ENCODE data around the gene HOXB4. TPM values are rescaled to one million over a fixed set of nuclear protein-coding genes. Genes with fewer than 3 reads are reported as not detected.

The HOXB4 gene
- total and polyA plus RNA-seq, 2 of the 4 experiments (the other 2 are of a cell fraction), result 2.0 to 8.5 TPM

- H3K27ac ChIP-seq (ENCODE audit: insufficient read depth, low read length), result peak overlapping the region; percentile 99
- peak overlapping the region; percentile 97 for H3K56ac ChIP-seq (ENCODE audit: extremely low read depth, insufficient read depth, low read length)
- 0 out of 3 replicates have a peak overlapping the region, but pooled peaks have one; percentile 19 for H2BK15ac ChIP-seq (ENCODE audit: low read depth, low read length)
- H3K4me1 ChIP-seq (ENCODE audit: control insufficient read depth, insufficient read depth, low read length), result peaks cover 30% of the 10 kb centered on the region
- peaks cover 0 to 41% of the 10 kb centered on the region in 2 experiments; a peak in 2 of 4 replicates for H3K79me1 ChIP-seq (ENCODE audit: low read depth in 1 of 2, low read length in 2 of 2)
- dilution Hi-C loops (cut with HindIII; ENCODE audit: low sequenced_read_pairs, unreplicated experiment), result no loop called here
- 0% methylated on average over 4 of the region's 27 CpGs; no CpG with 5 or more reads in 1 of the 2 experiments for WGBS, 2 experiments (ENCODE audit: extremely low coverage in 2 of 2, insufficient read length in 1 of 2)
- peak overlapping the region; percentile 96 for H2AK9ac ChIP-seq (replicated peaks; ENCODE audit: low read depth, low read length, poor library complexity)
- H2BK120ac ChIP-seq (ENCODE audit: low read depth, low read length), result peak overlapping the region; percentile 88
- in situ Hi-C loops (cut with MboI; ENCODE audit: low sequenced_read_pairs), result loop anchor here (10.0 kb wide), 1 partner anchor 187 kb away; no protein-coding TSS in a partner anchor
- H2AFZ ChIP-seq (replicated peaks; ENCODE audit: low read length, poor library complexity), result peak overlapping the region; percentile 77
- H2AK5ac ChIP-seq (ENCODE audit: low read depth, low read length), result peak overlapping the region; percentile 83
- H3K36me3 ChIP-seq (ENCODE audit: control insufficient read depth, insufficient read depth, low read length), result peaks cover 20% of the 10 kb centered on the region
- H2BK20ac ChIP-seq (ENCODE audit: low read depth, low read length), result no peak overlapping the region; the same call in 1 of the 2 replicates
- ChIA-PET CTCF (interaction anchor here (0.6 to 2.8 kb wide), 3 partner anchors 16 to 50 kb away, joined by 3 to 8 read pairs (median 3); no protein-coding TSS in a partner anchor), POLR2A (ENCODE audit: unreplicated experiment) (interaction anchor here (0.5 to 1.5 kb wide), 5 partner anchors 21 to 70 kb away, joined by 3 to 9 read pairs (median 4); partner anchors contain the start of gene HOXB3)
- no peak for ATAC-seq (ENCODE audit: low read depth)
- intact Hi-C loops (cut with micrococcal nuclease), result no loop called here
- peak overlapping the region; percentile 94 for H4K91ac ChIP-seq (ENCODE audit: insufficient read depth, low read depth, low read length)
- peak; percentile 34 for DNase-seq
- H2BK5ac ChIP-seq (ENCODE audit: low read depth, low read length, poor library complexity, severe bottlenecking), result peak overlapping the region; percentile 96
- TF ChIP-seq RCOR1 (IDR thresholded peaks at IDR 0.05; ENCODE audit: insufficient replicate concordance, low read length) (no peak), SMC3 (IDR thresholded peaks at IDR 0.05; ENCODE audit: low read depth, low read length) (no peak), RAD21 (IDR thresholded peaks at IDR 0.05; ENCODE audit: low read length) (no peak), MXI1 (IDR thresholded peaks at IDR 0.05; ENCODE audit: borderline replicate concordance, low read depth, low read length) (no peak), CHD1 (IDR thresholded peaks at IDR 0.05; ENCODE audit: low read depth, low read length) (no peak), CEBPB (IDR thresholded peaks at IDR 0.05; ENCODE audit: low read depth, low read length) (no peak), MAZ (IDR thresholded peaks at IDR 0.05; ENCODE audit: borderline replicate concordance, low read depth, low read length) (no peak), MAFK (IDR thresholded peaks at IDR 0.05; ENCODE audit: low read depth, low read length) (no peak), BHLHE40 (IDR thresholded peaks at IDR 0.05; ENCODE audit: low read depth, low read length) (no peak), RFX5 (IDR thresholded peaks at IDR 0.05; ENCODE audit: low read depth, low read length) (no peak), NFE2L2 (IDR thresholded peaks at IDR 0.05; ENCODE audit: low read depth, low read length) (no peak), FOS (IDR thresholded peaks at IDR 0.05; ENCODE audit: low read depth, low read length) (no peak), CTCF (conservative IDR thresholded peaks at IDR 0.05; ENCODE audit: low read depth, low read length) (no peak)
- H3K23ac ChIP-seq (ENCODE audit: low read depth, low read length), result peak overlapping the region; percentile 97
- peak overlapping the region; percentile 100 for H3K9ac ChIP-seq (ENCODE audit: low read depth, low read length)
- peak overlapping the region; percentile 80 for H4K5ac ChIP-seq (ENCODE audit: low read depth, low read length)
- no TSS peak for BruUV-seq (replicated peaks)
- H3K18ac ChIP-seq (ENCODE audit: low read depth, low read length), result peak overlapping the region; percentile 61
- peak overlapping the region; percentile 96 for H3K4me3 ChIP-seq (ENCODE audit: insufficient read depth, low read depth, low read length)
- H3K4me2 ChIP-seq (ENCODE audit: low read depth, low read length), result peak overlapping the region; percentile 75
- H4K20me1 ChIP-seq (ENCODE audit: insufficient read depth, low read length), result no peaks in the 10 kb centered on the region
- no peaks in the 10 kb centered on the region for H3K9me3 ChIP-seq (ENCODE audit: control insufficient read depth, insufficient read depth, low read length)
- no peaks in the 10 kb centered on the region for H3K27me3 ChIP-seq (ENCODE audit: control insufficient read depth, insufficient read depth, low read length)
- peaks cover 10% of the 10 kb centered on the region for H3K9me1 ChIP-seq (ENCODE audit: insufficient read depth, low read length)
- H4K8ac ChIP-seq (ENCODE audit: low read depth in 2 of 2, low read length in 2 of 2), result peak overlapping the region; percentile 84 to 89
- peak overlapping the region; percentile 95 for H3K4ac ChIP-seq (ENCODE audit: low read depth, low read length)
- H3K14ac ChIP-seq (replicated peaks; ENCODE audit: low read depth, low read length), result peak overlapping the region; percentile 98
Observed at GRCh38 chr17:48542114-48542656, 36.0 kb downstream of the HOXB4 start.
